Right lobe of liver (tissue), 6 donors: ENCODE data around the gene RAB30. TPM values are rescaled to one million over a fixed set of nuclear protein-coding genes. Genes with fewer than 3 reads are reported as not detected.

Source experiments
- ATAC-seq, 4 donors: fragments of 200-7000 bp; cut with Tn5 transposase; one replicate each; pipeline ENCODE4 v1.9.1; 2020; ENCODE audit warnings: mild to moderate bottlenecking in 4 of 4, moderate library complexity in 4 of 4
- DNase-seq, 3 donors: peaks; one replicate each; pipeline ENCODE4 v3.0.0-alpha.2; 2020
- H3K27ac ChIP-seq, 3 donors: fragments of 200-600 bp; one replicate each; pipeline ENCODE4 v1.8.0; 2022
- H3K27me3 ChIP-seq, 2 donors: fragments of 200-600 bp; one replicate each; pipeline ENCODE4 v1.8.0; 2022
- H3K36me3 ChIP-seq, 4 donors: fragments of 200-600 bp; sonication (generic) in 1 of 4; one replicate each; pipeline versions ENCODE4 v1.5.1 to v1.8.0; 2017 to 2022; ENCODE audit warnings: control low read depth in 1 of 4
- H3K4me1 ChIP-seq, 4 donors: fragments of 200-600 bp; sonication (generic) in 1 of 4; one replicate each; pipeline versions ENCODE4 v1.5.1 to v1.8.0; 2017 to 2022; ENCODE audit warnings: control low read depth in 1 of 4
- H3K4me3 ChIP-seq, 3 donors: fragments of 200-600 bp; one replicate each; pipeline ENCODE4 v1.8.0; 2022
- H3K9me3 ChIP-seq, 4 donors: fragments of 200-600 bp; sonication (generic) in 1 of 4; one replicate each; pipeline versions ENCODE4 v1.5.1 to v1.8.0; 2017 to 2022; ENCODE audit warnings: control low read depth in 1 of 4
- CTCF ChIP-seq, 4 donors: fragments of 200-600 bp in 3 of 4; fragments of 450-650 bp in 1 of 4; IDR thresholded peaks; one replicate each; pipeline versions ENCODE4 v1.5.1 to v1.8.0; 2016 to 2022; ENCODE audit warnings: antibody characterized with exemption in 4 of 4, mild to moderate bottlenecking in 2 of 4
- POLR2A ChIP-seq: fragments of 450-650 bp; IDR thresholded peaks from one replicate; pipeline ENCODE4 v1.6.1; 2017; ENCODE audit warnings: antibody characterized with exemption, mild to moderate bottlenecking
- WGBS: methylation state at CpG from one replicate; pipeline ENCODE4 v1.1.6; 2018; ENCODE audit warnings: low coverage, low lambda C conversion rate; ENCODE audit not compliant: insufficient coverage; ENCODE audit errors: missing lambda C conversion rate; 5-methylcytosine and 5-hydroxymethylcytosine counted together
- intact Hi-C, 2 donors: fragments of 100-400 bp; cut with DNase I; formaldehyde crosslinking; loops; one replicate each; pipeline versions ENCODE4 v1.11.2 to v1.14.1; 2022
- total RNA-seq, 6 experiments: library from RNA; depleted of rRNA in 2 of 6; stranded (reverse); fragments of >200 nt in 2 of 6; fragmentation: NEBNext Ultra II Directional in 3 of 6; extraction: Animal tissue kit (Norgen Biotek cat#: 25700) in 3 of 6; gene quantifications; one replicate each; pipeline versions ENCODE4 v1.1.0 to v1.2.4, GENCODE V29; 2016 to 2023
- donor health status: DM: no; HTN: yes; CAD: no.
- donor health status: DM: no; HTN: no; CAD: no.
- donor health status: DM: no; HTN: no; CAD: no.
- donor health status: DM: no; HTN: yes; CAD: no.
- donor health status: DM: no; HTN: yes; CAD: no.

Gene RAB30
- total RNA-seq, 6 experiments from 2014 or later = 4.1 to 9.6 (median 6.7) TPM

- WGBS = 85% methylated on average over 1 of the region's 1 CpG
- intact Hi-C loops = loop anchor here in 1 of 2 donors (10.0 kb wide), 1 partner anchor 173 kb away; the partner anchor contains the start of genes DDIAS and PRCP
- Histone ChIP-seq H3K9me3 (no peaks in the 10 kb centered on the region), H3K36me3 (peaks cover 0 to 21% (median 0%) of the 10 kb centered on the region in 4 donors), H3K4me1 (peaks cover 0 to 5% (median 2%) of the 10 kb centered on the region in 4 donors), H3K27me3 (no peaks in the 10 kb centered on the region), H3K4me3 (no peak overlapping the region), H3K27ac (no peak overlapping the region)
- TF ChIP-seq CTCF (IDR thresholded peaks at IDR 0.05) = no peak
- TF ChIP-seq POLR2A = no peak
- no peak for DNase-seq
- no peak for ATAC-seq
These were observed 6.6 kb upstream of the RAB30 start for GRCh38 chr11:83078269-83078668.

- intact Hi-C loops = loop anchor here in 1 of 2 donors (10.0 kb wide), 1 partner anchor 169 kb away; the partner anchor contains the start of genes DDIAS and PRCP
- no peaks in the 10 kb centered on the region for H3K27me3 ChIP-seq
- ATAC-seq (no peak), DNase-seq (no peak)
- H3K4me1 ChIP-seq = peaks cover 0 to 29% (median 7%) of the 10 kb centered on the region in 4 donors
- peaks cover 0 to 21% (median 0%) of the 10 kb centered on the region in 4 donors for H3K36me3 ChIP-seq
- no peak overlapping the region for H3K4me3 ChIP-seq
- no peak for TF ChIP-seq POLR2A
- no peak for TF ChIP-seq CTCF (IDR thresholded peaks at IDR 0.05)
- no peaks in the 10 kb centered on the region for H3K9me3 ChIP-seq
- no peak overlapping the region for H3K27ac ChIP-seq
These were observed 2.2 kb upstream of the RAB30 start for GRCh38 chr11:83073884-83074283.

- no peaks in the 10 kb centered on the region for H3K9me3 ChIP-seq
- H3K36me3 ChIP-seq = peaks cover 0 to 21% (median 0%) of the 10 kb centered on the region in 4 donors
- DNase-seq = no peak
- no peak for ATAC-seq
- no peaks in the 10 kb centered on the region for H3K27me3 ChIP-seq
- intact Hi-C loops = loop anchor here in 1 of 2 donors (10.0 kb wide), 1 partner anchor 168 kb away; the partner anchor contains the start of genes DDIAS and PRCP
- peak overlapping the region; percentile 76 to 84 (median 79) for H3K4me3 ChIP-seq
- H3K27ac ChIP-seq = peak overlapping the region in 1 of 3 donors; percentile 93
- TF ChIP-seq CTCF (IDR thresholded peaks at IDR 0.05) (no peak), POLR2A (no peak)
- H3K4me1 ChIP-seq = peaks cover 0 to 34% (median 7%) of the 10 kb centered on the region in 4 donors
- 80% methylated on average over 1 of the region's 1 CpG for WGBS
These were observed 1.6 kb upstream of the RAB30 start for GRCh38 chr11:83073258-83073657.

- ATAC-seq (no peak), DNase-seq (no peak)
- WGBS = 16% methylated on average over 24 of the region's 31 CpGs
- Histone ChIP-seq H3K36me3 (peaks cover 0 to 17% (median 0%) of the 10 kb centered on the region in 4 donors), H3K27me3 (no peaks in the 10 kb centered on the region), H3K27ac (peak overlapping the region; percentile 93 to 96 (median 94)), H3K4me1 (peaks cover 0 to 34% (median 7%) of the 10 kb centered on the region in 4 donors), H3K9me3 (no peaks in the 10 kb centered on the region), H3K4me3 (peak overlapping the region; percentile 76 to 84 (median 79))
- intact Hi-C loops = loop anchor here in 1 of 2 donors (10.0 kb wide), 1 partner anchor 168 kb away; the partner anchor contains the start of genes DDIAS and PRCP
- TF ChIP-seq POLR2A = no peak
- TF ChIP-seq CTCF (IDR thresholded peaks at IDR 0.05) = no peak
These were observed 899 bp upstream of the RAB30 start for GRCh38 chr11:83072350-83073242.
